ENCODE results near the gene PPP1R13B.

Gene PPP1R13B

GRCh38 chr14:103684871-103685270, 162.5 kb downstream of the PPP1R13B start:
- H3K27ac ChIP-seq (replicated peaks): no peak overlapping the region
- TF ChIP-seq SPI1 (IDR thresholded peaks at IDR 0.05; ENCODE audit: borderline replicate concordance, low read depth): no peak
- TF ChIP-seq REST (IDR thresholded peaks at IDR 0.05; ENCODE audit: insufficient replicate concordance, low read depth): no peak

GRCh38 chr14:103684471-103684870, 162.9 kb downstream of the PPP1R13B start:
- DNase-seq (ENCODE audit: low read depth in 1 of 2, low spot score in 1 of 2): no peak
- TF ChIP-seq POLR2AphosphoS5 (IDR thresholded peaks at IDR 0.05; ENCODE audit: low read depth) (no peak), SPI1 (IDR thresholded peaks at IDR 0.05; ENCODE audit: borderline replicate concordance, low read depth) (no peak), GABPA (IDR thresholded peaks at IDR 0.05; ENCODE audit: low read depth) (no peak), REST (IDR thresholded peaks at IDR 0.05; ENCODE audit: insufficient replicate concordance, low read depth) (no peak), CTCF (IDR thresholded peaks at IDR 0.05; ENCODE audit: insufficient read depth, low read length) (no peak)
- no peaks in the 10 kb centered on the region for H3K27me3 ChIP-seq (ENCODE audit: insufficient read depth, poor library complexity, severe bottlenecking)
- H3K4me3 ChIP-seq (replicated peaks; ENCODE audit: insufficient read depth, low read length): no peak overlapping the region
- H3K27ac ChIP-seq (replicated peaks): no peak overlapping the region

More at GRCh38 chr14:103684871-103685270, 162.5 kb downstream of the PPP1R13B start:
- Histone ChIP-seq H3K4me3 (replicated peaks; ENCODE audit: insufficient read depth, low read length) (no peak overlapping the region), H3K27me3 (ENCODE audit: insufficient read depth, poor library complexity, severe bottlenecking) (no peaks in the 10 kb centered on the region)
- DNase-seq (ENCODE audit: low read depth in 1 of 2, low spot score in 1 of 2): no peak
